Panc1 (cell line): ENCODE measurements around the gene EPC1. TPM values are rescaled to one million over a fixed set of nuclear protein-coding genes. Genes with fewer than 3 reads are reported as not detected.

Source experiments
- ATAC-seq: fragments of 200-7000 bp; cut with Tn5 transposase; 2 replicates; pipeline ENCODE4 v1.9.1; 2020; ENCODE audit warnings: mild to moderate bottlenecking, moderate library complexity
- BruUV-seq: library from RNA; stranded (reverse); fragments of 400-500 nt; replicated peaks from 2 replicates; lab custom pipeline; 2021; lab: Mats Ljungman, UMichigan
- CTCF ChIA-PET: fragments of 300-600 bp; sonication (Branson Sonifier 250); formaldehyde crosslinking; loops from one replicate; lab custom pipeline; 2022; ENCODE audit warnings: antibody characterized with exemption; lab: Charles Lee
- POLR2A ChIA-PET: fragments of 300-600 bp; sonication (Branson Sonifier 250); formaldehyde crosslinking; loops from one replicate; lab custom pipeline; 2022; ENCODE audit warnings: antibody characterized with exemption; lab: Charles Lee
- DNase-seq: peaks from one replicate; pipeline ENCODE4 v3.0.0-alpha.2; 2010; ENCODE audit warnings: low read depth, low spot score
- H3K27ac ChIP-seq: 2 replicates; pipeline ENCODE4 v1.5.1; 2011; ENCODE audit warnings: mild to moderate bottlenecking, low read length, inconsistent platforms
- H3K27me3 ChIP-seq: fragments of 200-500 bp; sonication (Bioruptor generic); 2 replicates; pipeline ENCODE4 v1.6.0; 2014; ENCODE audit warnings: low read length, inconsistent platforms; ENCODE audit not compliant: control insufficient read depth, insufficient read depth
- H3K36me3 ChIP-seq: fragments of 200-500 bp; sonication (Bioruptor generic); 2 replicates; pipeline ENCODE4 v1.5.1; 2014; ENCODE audit warnings: inconsistent platforms, mild to moderate bottlenecking, low read length, moderate library complexity; ENCODE audit not compliant: control insufficient read depth, insufficient read depth
- H3K4me1 ChIP-seq: 2 replicates; pipeline ENCODE4 v1.5.1; 2011; ENCODE audit warnings: inconsistent platforms, mild to moderate bottlenecking, low read length, moderate library complexity; ENCODE audit not compliant: control insufficient read depth, insufficient read depth
- H3K4me3 ChIP-seq, 2 experiments: 2 replicates each; pipeline ENCODE4 v1.5.1; 2011 to 2012; ENCODE audit warnings: low read depth in 2 of 2, low read length in 2 of 2, mild to moderate bottlenecking in 2 of 2, inconsistent platforms in 1 of 2, moderate library complexity in 1 of 2
- H3K9me3 ChIP-seq: fragments of 200-500 bp; sonication (Bioruptor generic); 2 replicates; pipeline ENCODE4 v1.5.1; 2014; ENCODE audit warnings: low read depth, mild to moderate bottlenecking, inconsistent platforms, low read length, moderate library complexity; ENCODE audit not compliant: control insufficient read depth, insufficient read depth
- CTCF ChIP-seq: fragments of 450-650 bp; IDR thresholded peaks from 2 replicates; pipeline ENCODE4 v1.5.1; 2017; ENCODE audit warnings: mild to moderate bottlenecking
- POLR2AphosphoS5 ChIP-seq: IDR thresholded peaks from 2 replicates; pipeline ENCODE4 v1.6.1; 2012; ENCODE audit warnings: mild to moderate bottlenecking, low read depth, low read length, moderate library complexity
- REST ChIP-seq, 2 experiments: IDR thresholded peaks; 2 replicates each; pipeline ENCODE4 v1.6.1; 2011 to 2012; ENCODE audit warnings: low read depth in 2 of 2, control low read depth in 1 of 2, low read length in 1 of 2, mild to moderate bottlenecking in 1 of 2, moderate library complexity in 1 of 2; ENCODE audit not compliant: insufficient read depth in 1 of 2
- SIN3A ChIP-seq: IDR thresholded peaks from 2 replicates; pipeline ENCODE4 v1.6.1; 2012; ENCODE audit warnings: low read depth, mild to moderate bottlenecking, low read length, moderate library complexity, borderline replicate concordance; ENCODE audit not compliant: insufficient read depth
- TCF7L2 ChIP-seq: IDR thresholded peaks from 2 replicates; pipeline ENCODE4 v1.6.1; 2011; ENCODE audit warnings: mild to moderate bottlenecking, low read depth, low read length, inconsistent platforms
- in situ Hi-C: cut with HindIII; loops from 2 replicates; pipeline ENCODE4 v1.10.0; 2016; ENCODE audit warnings: low sequenced_read_pairs, low pct_unique_long_range_greater_than_20kb
- intact Hi-C: fragments of 100-400 bp; cut with micrococcal nuclease; formaldehyde crosslinking; loops from one replicate; pipeline ENCODE4 v1.10.0; 2022; ENCODE audit not compliant: unreplicated experiment
- total RNA-seq: library from RNA; stranded (reverse); gene quantifications from one replicate; pipeline ENCODE4 v1.2.1, GENCODE V29; 2021; ENCODE audit not compliant: unreplicated experiment

The EPC1 gene
- total RNA-seq, 1 experiment from 2014 or later, result 18.4 TPM

- intact Hi-C loops, result no loop called here
- in situ Hi-C loops, result no loop called here
- BruUV-seq, result no TSS peak
Measured at GRCh38 chr10:32314588-32314987, 32.4 kb downstream of the EPC1 start.

GRCh38 chr10:32308027-32308603 is 38.8 kb downstream of the EPC1 start:
- POLR2A ChIA-PET, result no interaction called here
- DNase-seq, result no peak
- H3K36me3 ChIP-seq, result peaks cover 7% of the 10 kb centered on the region; the same call in 1 of the 2 replicates

More at GRCh38 chr10:32314588-32314987, 32.4 kb downstream of the EPC1 start:
- ATAC-seq (no peak), DNase-seq (no peak)
- no peak overlapping the region for H3K4me3 ChIP-seq
- H3K27ac ChIP-seq, result no peak overlapping the region
- TF ChIP-seq CTCF, result no peak
- no peak for TF ChIP-seq POLR2AphosphoS5
- no peak for TF ChIP-seq REST (IDR thresholded peaks at IDR 0.05; ENCODE audit: insufficient read depth in 1 of 2, low read depth in 2 of 2, low read length in 1 of 2)
- TF ChIP-seq TCF7L2, result no peak
- no peak for TF ChIP-seq SIN3A
- peaks cover 6% of the 10 kb centered on the region for H3K4me1 ChIP-seq
- no peaks in the 10 kb centered on the region for H3K36me3 ChIP-seq
- CTCF ChIA-PET, result no interaction called here
- no peaks in the 10 kb centered on the region for H3K27me3 ChIP-seq
- no peaks in the 10 kb centered on the region for H3K9me3 ChIP-seq
- POLR2A ChIA-PET, result no interaction called here

More at GRCh38 chr10:32308027-32308603, 38.8 kb downstream of the EPC1 start:
- intact Hi-C loops (no loop called here), in situ Hi-C loops (no loop called here)
- no peaks in the 10 kb centered on the region for H3K9me3 ChIP-seq
- BruUV-seq, result no TSS peak
- no peak for TF ChIP-seq CTCF
- TF ChIP-seq POLR2AphosphoS5, result no peak
- CTCF ChIA-PET, result no interaction called here
- peaks cover 4% of the 10 kb centered on the region; the same call in 1 of the 2 replicates for H3K4me1 ChIP-seq
- H3K4me3 ChIP-seq, result no peak overlapping the region
- H3K27me3 ChIP-seq, result no peaks in the 10 kb centered on the region
- ATAC-seq, result no peak
- H3K27ac ChIP-seq, result no peak overlapping the region
